ENCODE measurements around the gene HOXB5.

Gene HOXB5

DNA sequence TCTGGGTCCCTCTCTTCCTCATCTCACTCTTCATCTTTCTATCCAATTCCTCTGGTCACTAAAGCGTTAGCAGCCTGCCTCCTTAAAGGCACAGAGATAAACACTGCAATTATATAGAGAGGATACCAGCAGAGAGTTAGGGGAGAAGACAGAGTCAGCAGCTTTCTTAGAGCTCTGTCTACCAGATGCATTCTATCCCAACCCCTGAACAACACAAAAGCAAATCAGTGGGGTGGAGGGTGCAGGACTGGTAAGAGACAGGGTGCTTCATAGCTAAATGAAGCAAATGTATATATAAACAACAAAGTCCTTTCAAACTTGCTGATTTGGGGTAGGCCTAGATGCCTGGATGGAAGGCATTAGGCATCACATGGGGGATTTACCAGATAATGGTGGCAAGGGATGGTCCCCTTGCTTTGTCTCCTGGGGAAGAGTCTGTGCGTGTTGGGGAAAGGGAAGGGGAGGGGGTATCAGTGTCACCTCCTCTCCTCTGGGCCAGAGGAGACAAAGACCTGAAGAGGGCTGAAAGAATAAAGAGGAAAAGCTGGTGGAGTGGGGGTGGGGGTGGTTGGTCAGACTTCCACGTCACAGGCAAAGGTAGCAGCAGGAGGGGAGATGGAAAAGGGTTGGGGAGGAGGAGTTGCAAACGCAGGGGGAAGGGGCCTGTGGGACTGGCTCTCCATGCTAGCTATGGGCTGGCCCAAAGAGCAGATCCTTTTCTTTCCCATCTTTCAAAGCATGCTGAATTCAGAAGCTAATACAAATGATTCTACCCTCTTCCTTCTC, 27.5 kb downstream of the HOXB5 start:
- Histone ChIP-seq H3K4me3 (ENCODE audit: low read depth in 1 of 2, low read length in 2 of 2) (no peak overlapping the region), H3K4me1 (ENCODE audit: insufficient read depth, low read length) (no peaks in the 10 kb centered on the region)

DNA sequence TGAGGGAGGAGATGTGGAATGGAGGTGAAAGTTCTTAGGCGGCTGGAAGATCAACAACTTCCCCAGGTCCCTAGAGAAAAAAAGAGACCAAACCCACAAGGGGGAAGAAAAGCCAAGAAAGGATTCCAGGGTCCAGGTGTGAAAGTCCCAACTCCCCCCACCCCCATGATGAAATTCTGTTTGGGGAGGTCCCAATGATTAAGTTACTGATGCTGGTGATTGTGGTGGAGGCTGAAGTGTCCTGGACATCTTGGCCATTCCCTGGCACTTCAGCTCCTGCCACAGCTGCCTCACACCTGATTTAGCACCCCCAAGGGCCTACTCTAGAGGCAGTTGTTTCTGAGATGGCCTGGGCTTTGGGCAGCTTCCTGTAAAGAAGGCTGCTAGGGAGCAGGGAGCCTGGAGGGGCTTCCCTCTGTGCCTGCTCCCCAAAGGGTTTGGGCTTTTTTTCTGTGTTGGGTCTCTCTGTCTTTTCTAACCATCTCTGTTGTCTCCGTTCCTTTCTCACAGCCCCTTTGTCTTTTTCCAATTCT, 28.5 kb downstream of the HOXB5 start:
- no peak overlapping the region for H3K4me3 ChIP-seq (ENCODE audit: low read depth in 1 of 2, low read length in 2 of 2)
- no peak overlapping the region for H2AFZ ChIP-seq (ENCODE audit: low read depth, low read length)
- DNase-seq (no peak), ATAC-seq (ENCODE audit: insufficient read depth, low read depth) (no peak)
- H3K79me2 ChIP-seq (ENCODE audit: insufficient read depth, low read length) = no peaks in the 10 kb centered on the region
- no peaks in the 10 kb centered on the region for H3K9me3 ChIP-seq (ENCODE audit: insufficient read depth, low read length, severe bottlenecking)
- H3K36me3 ChIP-seq (ENCODE audit: insufficient read depth, low read length) = no peaks in the 10 kb centered on the region
- no peak overlapping the region for H3K9ac ChIP-seq (ENCODE audit: low read depth, low read length)
- peaks cover 34% of the 10 kb centered on the region for H3K27me3 ChIP-seq (ENCODE audit: insufficient read depth, low read length, poor library complexity)
- no peak overlapping the region for H3K4me2 ChIP-seq (ENCODE audit: insufficient read depth, low read length)
- H3K27ac ChIP-seq (ENCODE audit: low read length) = no peak overlapping the region
- H4K20me1 ChIP-seq (ENCODE audit: insufficient read depth, low read length) = peaks cover 8% of the 10 kb centered on the region; the same call in 1 of the 2 replicates
- no peaks in the 10 kb centered on the region for H3K4me1 ChIP-seq (ENCODE audit: insufficient read depth, low read length)
- no peak for TF ChIP-seq EZH2 (IDR thresholded peaks at IDR 0.05; ENCODE audit: borderline replicate concordance, low read depth, low read length, severe bottlenecking)
- TF ChIP-seq, protein P1, sequence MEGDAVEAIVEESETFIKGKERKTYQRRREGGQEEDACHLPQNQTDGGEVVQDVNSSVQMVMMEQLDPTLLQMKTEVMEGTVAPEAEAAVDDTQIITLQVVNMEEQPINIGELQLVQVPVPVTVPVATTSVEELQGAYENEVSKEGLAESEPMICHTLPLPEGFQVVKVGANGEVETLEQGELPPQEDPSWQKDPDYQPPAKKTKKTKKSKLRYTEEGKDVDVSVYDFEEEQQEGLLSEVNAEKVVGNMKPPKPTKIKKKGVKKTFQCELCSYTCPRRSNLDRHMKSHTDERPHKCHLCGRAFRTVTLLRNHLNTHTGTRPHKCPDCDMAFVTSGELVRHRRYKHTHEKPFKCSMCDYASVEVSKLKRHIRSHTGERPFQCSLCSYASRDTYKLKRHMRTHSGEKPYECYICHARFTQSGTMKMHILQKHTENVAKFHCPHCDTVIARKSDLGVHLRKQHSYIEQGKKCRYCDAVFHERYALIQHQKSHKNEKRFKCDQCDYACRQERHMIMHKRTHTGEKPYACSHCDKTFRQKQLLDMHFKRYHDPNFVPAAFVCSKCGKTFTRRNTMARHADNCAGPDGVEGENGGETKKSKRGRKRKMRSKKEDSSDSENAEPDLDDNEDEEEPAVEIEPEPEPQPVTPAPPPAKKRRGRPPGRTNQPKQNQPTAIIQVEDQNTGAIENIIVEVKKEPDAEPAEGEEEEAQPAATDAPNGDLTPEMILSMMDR (IDR thresholded peaks at IDR 0.05; ENCODE audit: borderline replicate concordance, extremely low read depth, low read length, poor library complexity, severe bottlenecking) = no peak

More for the DNA sequence above, 27.5 kb downstream of the HOXB5 start:
- Histone ChIP-seq H3K9ac (ENCODE audit: low read depth, low read length) (no peak overlapping the region), H3K79me2 (ENCODE audit: insufficient read depth, low read length) (no peaks in the 10 kb centered on the region), H3K4me2 (ENCODE audit: insufficient read depth, low read length) (no peak overlapping the region), H4K20me1 (ENCODE audit: insufficient read depth, low read length) (peaks cover 8% of the 10 kb centered on the region; the same call in 1 of the 2 replicates), H2AFZ (ENCODE audit: low read depth, low read length) (no peak overlapping the region), H3K36me3 (ENCODE audit: insufficient read depth, low read length) (no peaks in the 10 kb centered on the region), H3K27me3 (ENCODE audit: insufficient read depth, low read length, poor library complexity) (peaks cover 40% of the 10 kb centered on the region), H3K9me3 (ENCODE audit: insufficient read depth, low read length, severe bottlenecking) (no peaks in the 10 kb centered on the region), H3K27ac (ENCODE audit: low read length) (no peak overlapping the region)
- DNase-seq = no peak
- TF ChIP-seq EZH2 (IDR thresholded peaks at IDR 0.05; ENCODE audit: borderline replicate concordance, low read depth, low read length, severe bottlenecking) = no peak
- TF ChIP-seq, protein P1 (IDR thresholded peaks at IDR 0.05; ENCODE audit: borderline replicate concordance, extremely low read depth, low read length, poor library complexity, severe bottlenecking) = no peak
- no peak for ATAC-seq (ENCODE audit: insufficient read depth, low read depth)

DNA sequence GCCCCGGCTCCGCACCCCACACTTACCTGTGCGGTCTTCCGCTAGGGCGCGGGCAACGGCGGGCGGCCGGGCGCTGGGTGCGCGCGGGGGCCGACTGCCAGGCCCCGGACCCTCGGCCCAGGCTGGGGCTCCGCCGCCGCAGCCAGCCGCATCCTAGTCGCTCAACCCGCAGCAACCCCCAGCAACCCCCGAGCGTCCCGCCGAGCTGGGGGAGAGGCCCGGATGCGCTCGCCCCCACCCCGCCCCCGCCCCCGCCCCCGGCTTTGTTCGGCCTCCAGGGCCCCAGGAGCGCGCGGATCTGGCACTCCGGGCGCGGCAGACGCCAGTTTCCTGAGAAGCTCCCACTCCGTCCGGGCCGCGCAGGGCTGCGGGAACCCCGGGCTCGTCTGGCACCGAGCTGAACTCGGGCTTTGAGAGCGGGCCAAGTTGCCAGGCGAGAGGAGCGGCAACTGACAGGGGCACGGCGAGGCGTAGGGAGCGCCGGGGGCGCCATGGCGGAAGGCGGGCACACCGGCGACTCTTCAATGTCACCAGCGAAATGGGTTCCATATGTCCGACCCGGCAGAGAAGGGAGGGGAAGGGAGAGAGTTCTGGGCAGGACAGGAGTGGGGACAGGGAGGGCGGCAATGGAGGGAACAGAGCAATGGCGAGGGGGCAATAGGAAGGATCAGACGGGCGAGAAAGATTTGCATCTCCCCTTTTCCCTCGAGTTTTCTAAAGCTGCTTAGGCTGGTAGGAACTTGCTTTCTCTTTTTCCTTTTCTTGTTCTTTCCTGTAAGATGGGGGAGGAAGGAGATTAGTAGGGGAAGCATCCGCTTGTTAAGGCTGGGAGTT, 29.2 kb downstream of the HOXB5 start:
- H3K9me3 ChIP-seq (ENCODE audit: insufficient read depth, low read length, severe bottlenecking) = no peaks in the 10 kb centered on the region
- no peak for DNase-seq
- ATAC-seq (ENCODE audit: insufficient read depth, low read depth) = no peak
- no peaks in the 10 kb centered on the region for H3K79me2 ChIP-seq (ENCODE audit: insufficient read depth, low read length)
- no peak overlapping the region for H3K4me3 ChIP-seq (ENCODE audit: low read depth in 1 of 2, low read length in 2 of 2)
- no peak overlapping the region for H3K9ac ChIP-seq (ENCODE audit: low read depth, low read length)
- peaks cover 38% of the 10 kb centered on the region for H3K27me3 ChIP-seq (ENCODE audit: insufficient read depth, low read length, poor library complexity)
- H3K36me3 ChIP-seq (ENCODE audit: insufficient read depth, low read length) = no peaks in the 10 kb centered on the region
- H4K20me1 ChIP-seq (ENCODE audit: insufficient read depth, low read length) = peaks cover 8% of the 10 kb centered on the region; the same call in 1 of the 2 replicates
- TF ChIP-seq, protein P1 (IDR thresholded peaks at IDR 0.05; ENCODE audit: borderline replicate concordance, extremely low read depth, low read length, poor library complexity, severe bottlenecking) = no peak
- no peak for TF ChIP-seq EZH2 (IDR thresholded peaks at IDR 0.05; ENCODE audit: borderline replicate concordance, low read depth, low read length, severe bottlenecking)
- H3K4me2 ChIP-seq (ENCODE audit: insufficient read depth, low read length) = no peak overlapping the region
- no peaks in the 10 kb centered on the region for H3K4me1 ChIP-seq (ENCODE audit: insufficient read depth, low read length)
- no peak overlapping the region for H2AFZ ChIP-seq (ENCODE audit: low read depth, low read length)
- H3K27ac ChIP-seq (ENCODE audit: low read length) = no peak overlapping the region

Data from DND-41 (cell line).